GM18873 (cell line): Measurements from ENCODE around the gene BTNL2.
"Not testable (repeated sequence)": the region's sequence is repeated elsewhere in the genome, so short reads cannot be mapped to it uniquely, and the experiment has no call there.

Source experiments
- ATAC-seq: cut with Tn5 transposase; IDR thresholded peaks from one replicate; pipeline ENCODE4 v1.9.1; 2021; ENCODE audit warnings: mild to moderate bottlenecking, moderate library complexity, moderate number of reproducible peaks; ENCODE audit not compliant: unreplicated experiment, low FRiP score

The BTNL2 gene, protein sequence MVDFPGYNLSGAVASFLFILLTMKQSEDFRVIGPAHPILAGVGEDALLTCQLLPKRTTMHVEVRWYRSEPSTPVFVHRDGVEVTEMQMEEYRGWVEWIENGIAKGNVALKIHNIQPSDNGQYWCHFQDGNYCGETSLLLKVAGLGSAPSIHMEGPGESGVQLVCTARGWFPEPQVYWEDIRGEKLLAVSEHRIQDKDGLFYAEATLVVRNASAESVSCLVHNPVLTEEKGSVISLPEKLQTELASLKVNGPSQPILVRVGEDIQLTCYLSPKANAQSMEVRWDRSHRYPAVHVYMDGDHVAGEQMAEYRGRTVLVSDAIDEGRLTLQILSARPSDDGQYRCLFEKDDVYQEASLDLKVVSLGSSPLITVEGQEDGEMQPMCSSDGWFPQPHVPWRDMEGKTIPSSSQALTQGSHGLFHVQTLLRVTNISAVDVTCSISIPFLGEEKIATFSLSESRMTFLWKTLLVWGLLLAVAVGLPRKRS

DNA sequence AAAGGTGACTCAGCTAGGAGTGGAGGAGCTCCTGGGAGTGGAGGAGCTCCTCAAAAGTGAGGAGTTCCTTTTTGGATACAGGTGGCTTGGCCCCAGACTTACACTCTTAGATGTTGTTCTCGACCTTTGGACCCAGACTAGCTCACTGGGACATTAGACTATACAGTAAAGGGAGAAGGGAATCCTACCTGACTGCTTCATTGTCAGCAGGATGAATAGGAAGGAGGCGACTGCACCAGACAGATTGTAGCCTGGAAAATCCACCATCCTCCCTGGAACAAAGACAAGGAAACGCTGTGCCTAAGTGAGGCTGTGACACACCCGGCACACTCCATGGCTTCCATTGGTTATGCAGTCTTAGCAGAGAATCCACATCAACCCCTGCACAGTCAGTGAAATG is at the start of gene BTNL2:
Gene BTNL2, minus strand, starts transcription at position 325 of the 400 bp plus-strand sequence. Its CDS starts 58 bp downstream, at position 267.
- no peak for ATAC-seq

DNA sequence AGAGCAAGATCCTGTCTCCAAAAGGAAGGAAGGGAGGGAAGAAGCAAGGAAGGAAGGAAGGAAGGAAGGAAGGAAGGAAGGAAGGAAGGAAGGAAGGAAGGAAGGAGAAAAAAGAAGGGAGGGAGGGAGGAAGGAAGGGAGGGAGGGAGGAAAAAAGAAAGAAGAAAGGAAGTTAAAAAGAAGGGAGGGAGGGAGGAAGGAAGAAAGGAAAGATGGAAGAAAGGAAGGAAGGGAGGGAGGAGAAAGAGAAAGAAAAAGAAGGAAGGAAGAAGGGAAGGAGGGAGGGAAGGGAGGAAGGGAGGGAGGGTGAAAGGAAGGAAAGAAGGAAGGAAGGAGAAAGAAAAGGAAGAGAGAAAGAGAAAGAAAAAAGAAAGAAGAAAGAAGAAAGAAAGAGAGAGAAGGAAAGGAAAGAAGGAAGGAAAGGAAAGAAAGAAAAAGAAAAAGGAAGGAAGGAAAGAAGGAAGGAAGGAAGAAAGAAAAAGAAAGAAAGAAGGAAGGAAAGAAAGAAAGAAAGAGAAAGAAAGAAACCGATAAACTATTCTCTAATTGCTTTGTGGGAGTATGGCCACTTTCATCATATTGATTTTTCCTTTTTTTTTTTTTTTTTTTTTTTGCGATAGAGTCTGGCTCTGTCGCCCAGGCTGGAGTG is 42.2 kb upstream of the BTNL2 start:
- no peak for ATAC-seq

DNA sequence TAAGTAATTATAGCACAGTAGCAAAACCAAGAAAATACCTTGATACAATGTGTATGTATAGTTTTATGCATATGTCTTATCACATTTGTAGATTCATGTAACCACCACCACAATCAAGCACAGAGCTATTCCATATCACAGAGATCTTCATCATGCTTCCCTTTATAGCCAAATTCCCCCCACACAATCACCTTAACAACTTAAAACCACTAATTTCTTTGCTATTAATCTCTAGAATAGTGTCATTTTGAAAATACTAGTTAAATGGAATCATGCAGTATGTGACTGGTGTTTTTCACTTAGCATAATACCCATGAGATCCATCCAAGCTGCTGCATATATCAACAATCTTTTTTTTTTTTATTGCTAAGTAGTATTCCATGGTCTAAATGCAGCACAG is 41.0 kb upstream of the BTNL2 start:
- ATAC-seq: no peak

DNA sequence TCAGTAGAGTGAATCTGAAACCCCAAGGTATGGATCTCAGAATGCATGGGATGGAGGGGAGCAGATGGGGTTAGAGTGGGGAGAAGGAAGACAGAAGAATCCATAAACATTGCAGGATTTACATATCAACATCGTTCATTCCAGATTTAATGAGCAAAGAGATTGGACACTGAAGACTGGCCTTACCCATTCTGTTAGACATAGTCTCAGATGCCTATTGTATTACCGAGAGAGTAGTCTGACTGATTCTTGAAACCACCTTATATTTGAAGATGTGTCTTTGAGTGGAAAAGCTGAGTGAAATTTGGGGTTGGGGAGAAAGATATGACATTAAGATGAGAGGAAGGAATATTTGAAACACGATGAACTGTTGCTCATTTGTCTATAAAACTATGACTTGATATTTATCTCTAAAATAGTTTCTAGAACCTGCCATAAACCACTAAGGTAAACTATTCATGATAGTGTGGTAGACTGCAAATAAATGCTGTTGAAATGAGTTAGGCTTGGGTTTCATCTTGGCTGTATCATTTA is 38.4 kb upstream of the BTNL2 start:
- ATAC-seq: no peak

DNA sequence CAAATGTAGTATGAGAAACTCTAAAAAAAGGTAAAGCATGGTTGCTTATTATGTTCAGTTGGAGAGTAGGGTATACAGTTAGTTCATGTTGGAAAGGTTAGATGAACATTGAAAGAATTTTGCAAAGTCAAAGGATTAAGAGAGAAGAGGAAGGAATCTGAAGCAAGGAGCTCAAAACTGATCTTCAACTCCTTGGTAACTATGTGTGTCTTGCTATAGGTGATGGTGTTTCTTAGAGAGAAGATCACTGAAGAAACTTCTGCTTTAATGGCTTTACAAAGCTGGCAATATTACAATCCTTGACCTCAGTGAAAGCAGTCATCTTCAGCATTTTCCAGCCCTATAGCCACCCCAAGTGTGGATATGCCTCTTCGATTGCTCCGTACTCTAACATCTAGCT is 37.5 kb upstream of the BTNL2 start:
- ATAC-seq: no peak

DNA sequence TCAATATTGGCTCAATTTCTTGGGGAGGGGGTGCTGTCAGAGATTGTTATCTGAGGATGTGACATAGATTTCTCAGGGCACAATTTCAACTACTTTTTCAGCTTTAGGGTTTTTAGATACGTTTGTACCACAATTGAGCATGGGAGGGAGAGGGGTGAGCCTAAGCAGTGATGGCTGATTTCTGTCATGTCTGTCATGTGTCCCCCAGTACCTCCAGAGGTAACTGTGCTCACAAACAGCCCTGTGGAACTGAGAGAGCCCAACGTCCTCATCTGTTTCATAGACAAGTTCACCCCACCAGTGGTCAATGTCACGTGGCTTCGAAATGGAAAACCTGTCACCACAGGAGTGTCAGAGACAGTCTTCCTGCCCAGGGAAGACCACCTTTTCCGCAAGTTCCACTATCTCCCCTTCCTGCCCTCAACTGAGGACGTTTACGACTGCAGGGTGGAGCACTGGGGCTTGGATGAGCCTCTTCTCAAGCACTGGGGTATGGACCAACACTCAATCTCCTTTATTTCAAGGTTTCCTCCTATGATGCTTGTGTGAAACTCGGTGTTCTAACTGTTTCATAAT is 36.1 kb upstream of the BTNL2 start:
- ATAC-seq: no peak

DNA sequence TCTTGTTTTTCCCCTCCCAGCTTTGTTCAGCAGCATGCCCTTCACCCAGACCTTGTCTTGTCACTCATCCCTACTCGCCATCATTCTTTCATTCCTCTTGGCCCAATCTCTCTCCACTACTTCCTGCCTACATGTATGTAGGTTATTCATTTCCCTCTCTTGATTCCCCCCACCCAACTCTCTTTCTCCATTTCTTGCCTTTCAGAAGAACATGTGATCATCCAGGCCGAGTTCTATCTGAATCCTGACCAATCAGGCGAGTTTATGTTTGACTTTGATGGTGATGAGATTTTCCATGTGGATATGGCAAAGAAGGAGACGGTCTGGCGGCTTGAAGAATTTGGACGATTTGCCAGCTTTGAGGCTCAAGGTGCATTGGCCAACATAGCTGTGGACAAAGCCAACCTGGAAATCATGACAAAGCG is 35.3 kb upstream of the BTNL2 start:
- no peak for ATAC-seq

DNA sequence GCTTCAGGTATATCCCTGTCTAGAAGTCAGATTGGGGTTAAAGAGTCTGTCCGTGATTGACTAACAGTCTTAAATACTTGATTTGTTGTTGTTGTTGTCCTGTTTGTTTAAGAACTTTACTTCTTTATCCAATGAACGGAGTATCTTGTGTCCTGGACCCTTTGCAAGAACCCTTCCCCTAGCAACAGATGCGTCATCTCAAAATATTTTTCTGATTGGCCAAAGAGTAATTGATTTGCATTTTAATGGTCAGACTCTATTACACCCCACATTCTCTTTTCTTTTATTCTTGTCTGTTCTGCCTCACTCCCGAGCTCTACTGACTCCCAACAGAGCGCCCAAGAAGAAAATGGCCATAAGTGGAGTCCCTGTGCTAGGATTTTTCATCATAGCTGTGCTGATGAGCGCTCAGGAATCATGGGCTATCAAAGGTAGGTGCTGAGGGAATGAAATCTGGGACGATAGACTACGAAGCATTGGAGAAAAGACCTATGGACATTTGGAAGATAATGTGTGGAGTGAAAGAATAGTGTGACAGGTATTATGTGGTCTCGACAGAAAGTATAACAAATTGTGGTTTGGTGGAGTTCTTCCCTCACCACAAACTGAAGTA is 32.7 kb upstream of the BTNL2 start, which contains the start of gene HLA-DRA:
Gene HLA-DRA, plus strand, starts transcription at position 286 of the 613 bp plus-strand sequence. Its CDS starts 64 bp downstream, at position 350.
- peak; percentile 67 for ATAC-seq

DNA sequence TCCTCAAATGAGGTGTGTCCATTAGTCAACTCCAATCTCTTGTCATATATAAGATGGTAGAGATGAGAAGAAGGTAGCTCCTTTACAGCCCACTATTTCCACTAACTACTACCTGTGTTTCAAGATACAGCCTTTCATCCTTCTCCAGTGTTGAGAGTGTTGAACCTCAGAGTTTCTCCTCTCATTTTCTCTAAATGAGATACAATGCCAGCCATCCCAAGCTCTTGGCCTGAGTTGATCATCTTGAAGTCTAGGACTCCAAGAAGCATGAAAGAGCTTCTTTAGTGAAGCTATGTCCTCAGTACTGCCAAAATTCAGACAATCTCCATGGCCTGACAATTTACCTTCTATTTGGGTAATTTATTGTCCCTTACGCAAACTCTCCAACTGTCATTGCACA is 32.2 kb upstream of the BTNL2 start:
- no peak for ATAC-seq

DNA sequence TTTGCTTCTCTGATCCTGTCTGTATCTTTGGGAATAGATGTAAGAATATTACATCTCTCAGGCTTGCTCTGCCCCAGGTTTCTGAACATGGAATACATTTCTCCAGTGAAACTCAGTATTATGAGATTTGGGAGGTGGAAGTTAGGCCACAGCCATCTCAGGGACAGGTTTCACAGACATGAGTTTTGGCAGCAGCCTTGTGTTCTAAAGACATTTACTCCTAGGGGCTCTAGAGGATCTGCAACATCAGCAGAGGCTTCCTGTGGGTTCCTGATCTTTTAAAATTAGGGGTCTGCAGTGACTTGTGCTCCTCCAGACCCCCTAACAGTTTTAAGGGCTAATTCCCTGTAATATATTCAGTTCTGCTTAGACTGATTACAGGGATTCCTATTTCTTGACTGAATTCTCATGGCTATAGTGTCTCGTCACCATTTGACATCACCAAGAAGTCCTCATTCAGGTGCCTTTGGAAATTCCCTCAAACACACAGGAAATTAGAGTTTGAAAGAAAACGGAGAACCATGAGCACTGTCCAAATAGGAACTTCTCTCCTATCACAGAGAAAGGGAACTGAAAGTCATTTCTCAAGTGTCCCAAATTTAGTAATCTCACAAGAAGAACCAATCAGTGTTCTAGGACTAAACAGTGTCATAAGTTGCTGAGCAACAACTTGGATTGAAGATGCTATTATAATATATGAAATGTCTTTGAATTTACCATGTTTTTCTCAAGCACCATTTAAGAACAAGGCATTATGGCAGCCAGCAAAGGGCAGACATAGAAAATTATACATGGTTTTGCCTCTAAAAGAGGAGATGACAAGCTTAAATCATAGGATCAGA is 30.2 kb upstream of the BTNL2 start:
- no peak for ATAC-seq

DNA sequence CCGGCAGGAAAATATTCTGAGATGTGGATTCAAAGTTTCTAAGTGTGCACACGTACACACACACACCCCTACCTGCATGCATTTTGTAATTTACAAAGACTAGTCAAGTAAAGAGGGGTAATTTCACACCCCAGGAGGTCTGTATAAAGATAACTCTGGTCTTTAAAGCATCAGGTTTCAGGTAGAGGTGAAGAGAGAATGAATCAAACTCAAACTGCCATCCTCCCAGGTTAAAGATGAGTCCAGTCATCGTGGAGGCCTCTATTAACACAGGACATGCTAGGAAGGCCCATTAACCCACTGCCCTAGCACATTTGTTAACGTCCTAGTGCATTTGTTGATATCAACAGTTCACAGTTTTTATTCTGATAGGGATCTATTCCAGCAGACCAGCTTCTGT is 29.2 kb upstream of the BTNL2 start:
- no peak for ATAC-seq

DNA sequence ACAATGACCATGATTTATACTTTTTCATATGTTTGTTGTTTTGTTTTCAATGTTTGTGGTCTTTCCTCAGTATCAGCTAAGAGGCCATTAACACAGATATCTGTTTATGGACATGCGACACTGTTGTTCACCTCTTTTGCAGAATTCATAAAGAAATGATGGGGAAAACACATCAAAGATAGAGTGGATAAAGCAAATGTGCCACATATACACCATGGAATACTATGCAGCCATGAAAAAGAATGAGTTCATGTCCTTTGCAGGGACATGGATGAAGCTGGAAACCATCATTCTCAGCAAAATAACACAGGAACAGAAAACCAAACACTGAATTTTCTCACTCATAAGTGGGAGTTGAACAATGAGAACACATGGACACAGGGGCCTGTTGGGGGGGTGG is 27.0 kb upstream of the BTNL2 start:
- not testable (repeated sequence) for ATAC-seq

DNA sequence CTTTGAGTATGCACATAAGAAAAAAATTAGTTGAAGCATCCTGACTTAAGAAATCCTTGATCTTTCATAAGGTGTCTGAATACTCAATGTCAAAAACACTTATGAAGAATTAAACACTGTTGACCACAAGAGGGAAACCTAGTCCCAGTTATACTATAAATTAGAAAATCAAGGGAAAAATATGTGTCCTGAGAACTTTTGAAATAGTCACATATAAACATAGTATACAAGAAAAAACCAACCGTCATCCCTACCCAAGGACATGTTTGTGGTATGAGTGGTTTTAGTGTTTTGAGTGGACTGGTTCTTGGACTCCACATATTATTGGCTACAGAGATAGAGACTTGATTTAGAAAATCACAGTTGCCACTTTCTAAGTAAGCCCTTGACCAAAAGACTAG is 25.1 kb upstream of the BTNL2 start:
- ATAC-seq: no peak

DNA sequence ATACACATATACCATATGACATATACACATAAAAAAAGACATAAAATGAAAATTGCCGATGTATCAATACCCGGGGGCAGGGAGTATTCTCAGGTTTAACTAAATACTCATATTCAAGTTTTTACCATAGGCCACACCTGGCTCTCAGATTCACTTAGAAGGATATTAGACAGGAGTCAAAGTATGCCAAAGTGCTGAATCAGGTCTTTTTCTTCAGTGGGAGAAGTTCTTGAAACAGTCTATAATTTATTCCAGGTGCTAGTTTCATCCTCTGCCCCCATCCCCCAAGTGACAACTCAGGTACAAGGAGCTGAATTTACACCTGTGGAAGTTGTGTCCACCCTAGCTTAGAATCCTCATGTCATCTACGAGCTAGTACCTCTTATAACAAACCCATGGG is 24.2 kb upstream of the BTNL2 start:
- no peak for ATAC-seq

DNA sequence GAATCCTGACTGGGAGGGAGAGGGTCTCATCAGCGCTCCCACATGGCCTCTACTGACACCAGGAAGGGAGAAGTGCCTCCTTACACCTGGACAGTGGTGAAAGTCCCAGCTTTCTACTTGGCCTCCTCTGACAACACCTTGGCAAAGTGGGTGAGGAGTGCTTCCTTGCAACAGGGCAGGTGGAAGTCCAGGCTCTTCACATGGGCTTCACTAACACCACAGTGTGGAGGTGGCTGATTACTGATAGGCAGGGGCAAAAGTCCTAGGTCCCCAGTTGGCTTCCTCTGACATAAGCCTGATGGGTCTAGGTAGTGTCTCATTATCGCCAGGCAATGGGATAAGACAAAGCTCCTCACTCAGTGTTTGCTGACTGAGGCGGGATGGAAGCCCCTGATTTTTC is 23.2 kb upstream of the BTNL2 start:
- no peak for ATAC-seq

DNA sequence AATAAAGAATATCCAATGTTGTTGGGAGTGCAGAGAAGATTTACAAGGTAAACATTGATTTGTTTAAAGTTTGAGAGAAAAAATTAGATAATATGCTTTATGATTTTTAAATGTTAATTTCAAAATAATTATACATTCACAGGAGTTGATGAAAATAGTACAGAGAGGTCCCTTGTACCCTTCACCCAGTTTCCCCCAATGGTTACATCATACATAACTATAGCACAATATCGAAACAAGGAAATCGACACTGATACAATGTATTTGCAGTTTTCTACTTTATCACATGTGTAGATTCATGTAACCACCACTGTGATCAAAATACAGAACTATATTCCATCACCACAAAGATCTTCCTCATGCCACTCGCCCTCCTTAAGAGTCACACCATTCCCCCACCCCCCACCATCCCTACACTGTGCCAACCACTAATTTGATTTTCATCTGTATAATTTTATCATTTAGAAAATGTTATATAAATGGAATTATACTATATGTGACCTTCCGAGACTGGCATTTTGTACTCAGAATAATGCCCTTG is 21.0 kb upstream of the BTNL2 start:
- no peak for ATAC-seq

DNA sequence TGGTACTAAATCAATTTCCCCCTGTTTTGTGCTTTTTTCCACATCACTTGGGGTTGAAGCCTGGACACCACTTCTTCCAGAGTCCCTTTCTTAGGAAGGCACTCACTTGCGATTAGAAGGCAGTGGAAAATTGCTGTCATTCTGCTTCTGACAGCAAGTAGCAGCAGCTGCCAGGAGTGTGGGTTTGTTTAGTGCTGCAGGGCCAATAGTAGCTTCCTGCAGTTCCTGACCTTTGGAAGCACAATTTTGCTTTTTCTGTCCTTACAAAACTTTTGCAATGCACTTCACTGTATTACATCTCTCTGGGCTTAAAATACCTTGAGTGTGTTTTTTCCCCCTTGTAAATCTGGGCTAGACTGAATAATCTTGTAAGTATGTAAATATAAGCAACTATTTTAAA is 20.2 kb upstream of the BTNL2 start:
- no peak for ATAC-seq

DNA sequence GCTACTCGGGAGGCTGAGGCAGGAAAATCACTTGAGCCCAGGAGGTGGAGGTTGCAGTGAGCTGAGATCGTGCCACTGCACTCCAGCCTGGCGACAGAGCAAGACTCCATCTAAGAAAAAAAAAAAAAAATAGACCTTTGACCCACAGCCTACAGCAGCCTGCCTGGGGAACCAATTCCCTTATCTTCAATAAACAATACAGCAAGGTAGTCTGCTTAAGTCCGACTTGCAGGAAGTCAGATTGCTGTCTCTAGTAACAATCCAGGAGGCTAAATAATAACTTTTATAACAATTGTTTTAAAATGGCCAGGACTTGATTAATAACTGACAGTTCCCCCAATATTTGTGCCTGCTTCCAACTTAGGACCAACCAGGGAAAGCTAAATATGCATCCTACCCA is 19.4 kb upstream of the BTNL2 start:
- ATAC-seq: no peak

DNA sequence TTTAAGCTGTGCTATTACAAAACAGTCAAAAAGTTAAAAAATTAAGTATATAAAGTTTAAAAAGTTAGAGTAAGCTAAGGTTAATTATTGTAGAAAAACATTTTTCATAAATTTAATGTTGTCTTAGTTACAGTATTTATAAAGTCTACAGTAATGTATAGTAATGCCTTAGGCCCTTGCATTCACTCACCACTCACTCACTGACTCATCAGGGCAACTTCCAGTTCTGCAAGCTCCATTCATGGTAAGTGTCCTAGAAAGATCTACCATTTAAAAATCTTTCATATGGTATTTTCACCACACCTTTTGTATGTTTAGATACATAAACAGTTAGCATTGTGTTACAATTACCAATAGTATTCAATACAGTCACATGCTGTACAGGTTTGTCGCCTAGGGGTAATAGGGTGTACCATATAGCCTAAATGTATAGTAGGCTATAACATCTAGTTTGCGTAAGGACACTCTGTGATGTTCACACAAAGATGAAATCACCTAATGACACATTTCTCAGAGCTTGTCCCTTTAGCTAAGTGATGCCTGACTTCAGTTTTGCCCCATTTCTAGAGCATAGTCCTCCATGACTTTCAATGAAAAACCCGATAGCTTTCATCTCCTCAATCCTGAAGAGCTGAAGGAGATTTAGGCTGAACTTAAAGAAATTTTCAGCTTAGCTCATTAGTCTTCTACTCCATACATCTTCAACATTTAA is 17.8 kb upstream of the BTNL2 start:
- no peak for ATAC-seq
